Measurements from ENCODE around the gene SCRG1.

The SCRG1 gene

GRCh38 chr4:173404296-173404865 lies 5.5 kb upstream of the SCRG1 start:
- peaks cover 12% of the 10 kb centered on the region for H3K4me1 ChIP-seq (ENCODE audit: low read length)
- no peaks in the 10 kb centered on the region for H3K27me3 ChIP-seq (ENCODE audit: low read depth, low read length)
- no peak overlapping the region for H3K4me2 ChIP-seq (ENCODE audit: low read length)
- no peak overlapping the region for H3K4me3 ChIP-seq (ENCODE audit: low read length)
- no peak overlapping the region for H3K27ac ChIP-seq (ENCODE audit: low read length)
- no peak overlapping the region for H2AFZ ChIP-seq (ENCODE audit: low read depth, low read length)
- no peaks in the 10 kb centered on the region for H4K20me1 ChIP-seq (ENCODE audit: insufficient read depth, low read length)
- H3K9ac ChIP-seq (ENCODE audit: low read length) = no peak overlapping the region
- no peak for TF ChIP-seq EZH2phosphoT487 (IDR thresholded peaks at IDR 0.05; ENCODE audit: low read depth)
- H3K79me2 ChIP-seq (ENCODE audit: low read length) = no peaks in the 10 kb centered on the region
- H3K36me3 ChIP-seq (replicated peaks; ENCODE audit: low read depth, low read length) = no peaks in the 10 kb centered on the region
- H3K9me3 ChIP-seq (ENCODE audit: insufficient read depth, low read length) = no peaks in the 10 kb centered on the region

- no peak overlapping the region for H2AFZ ChIP-seq (ENCODE audit: low read depth, low read length)
- peaks cover 12% of the 10 kb centered on the region for H3K4me1 ChIP-seq (ENCODE audit: low read length)
- H3K4me3 ChIP-seq (ENCODE audit: low read length) = no peak overlapping the region
- H3K79me2 ChIP-seq (ENCODE audit: low read length) = no peaks in the 10 kb centered on the region
- no peaks in the 10 kb centered on the region for H3K36me3 ChIP-seq (replicated peaks; ENCODE audit: low read depth, low read length)
- H3K27ac ChIP-seq (ENCODE audit: low read length) = no peak overlapping the region
- H3K27me3 ChIP-seq (ENCODE audit: low read depth, low read length) = no peaks in the 10 kb centered on the region
- no peaks in the 10 kb centered on the region for H3K9me3 ChIP-seq (ENCODE audit: insufficient read depth, low read length)
- TF ChIP-seq CTCF (IDR thresholded peaks at IDR 0.05; ENCODE audit: low read depth, low read length) (no peak), EZH2phosphoT487 (IDR thresholded peaks at IDR 0.05; ENCODE audit: low read depth) (no peak)
- no peak overlapping the region for H3K4me2 ChIP-seq (ENCODE audit: low read length)
- no peak overlapping the region for H3K9ac ChIP-seq (ENCODE audit: low read length)
- H4K20me1 ChIP-seq (ENCODE audit: insufficient read depth, low read length) = no peaks in the 10 kb centered on the region
These were observed 4.1 kb upstream of the SCRG1 start for GRCh38 chr4:173403051-173403450.

GRCh38 chr4:173401063-173401462 lies 2.1 kb upstream of the SCRG1 start:
- no peaks in the 10 kb centered on the region for H3K27me3 ChIP-seq (ENCODE audit: low read depth, low read length)
- H3K4me3 ChIP-seq (ENCODE audit: low read length) = no peak overlapping the region
- H4K20me1 ChIP-seq (ENCODE audit: insufficient read depth, low read length) = no peaks in the 10 kb centered on the region
- no peaks in the 10 kb centered on the region for H3K79me2 ChIP-seq (ENCODE audit: low read length)
- no peak overlapping the region for H3K4me2 ChIP-seq (ENCODE audit: low read length)
- no peak overlapping the region for H2AFZ ChIP-seq (ENCODE audit: low read depth, low read length)
- H3K27ac ChIP-seq (ENCODE audit: low read length) = no peak overlapping the region
- H3K36me3 ChIP-seq (replicated peaks; ENCODE audit: low read depth, low read length) = no peaks in the 10 kb centered on the region
- H3K4me1 ChIP-seq (ENCODE audit: low read length) = peaks cover 6% of the 10 kb centered on the region
- no peaks in the 10 kb centered on the region for H3K9me3 ChIP-seq (ENCODE audit: insufficient read depth, low read length)
- no peak overlapping the region for H3K9ac ChIP-seq (ENCODE audit: low read length)
- TF ChIP-seq EZH2phosphoT487 (IDR thresholded peaks at IDR 0.05; ENCODE audit: low read depth) (no peak), CTCF (IDR thresholded peaks at IDR 0.05; ENCODE audit: low read depth, low read length) (no peak)

- H3K79me2 ChIP-seq (ENCODE audit: low read length) = no peaks in the 10 kb centered on the region
- no peak overlapping the region for H2AFZ ChIP-seq (ENCODE audit: low read depth, low read length)
- no peak overlapping the region for H3K27ac ChIP-seq (ENCODE audit: low read length)
- H3K36me3 ChIP-seq (replicated peaks; ENCODE audit: low read depth, low read length) = peaks cover 15% of the 10 kb centered on the region
- no peak for TF ChIP-seq CTCF (IDR thresholded peaks at IDR 0.05; ENCODE audit: low read depth, low read length)
- TF ChIP-seq EZH2phosphoT487 (IDR thresholded peaks at IDR 0.05; ENCODE audit: low read depth) = no peak
- no peak overlapping the region for H3K9ac ChIP-seq (ENCODE audit: low read length)
- no peaks in the 10 kb centered on the region for H3K4me1 ChIP-seq (ENCODE audit: low read length)
- H3K4me3 ChIP-seq (ENCODE audit: low read length) = no peak overlapping the region
- H3K9me3 ChIP-seq (ENCODE audit: insufficient read depth, low read length) = no peaks in the 10 kb centered on the region
- H4K20me1 ChIP-seq (ENCODE audit: insufficient read depth, low read length) = no peaks in the 10 kb centered on the region
- no peak overlapping the region for H3K4me2 ChIP-seq (ENCODE audit: low read length)
- H3K27me3 ChIP-seq (ENCODE audit: low read depth, low read length) = no peaks in the 10 kb centered on the region
These were observed 696 bp downstream of the SCRG1 start for GRCh38 chr4:173398220-173398619.

All from OCI-LY3 (cell line).